Hepatocyte (in vitro differentiated cells): ENCODE measurements around the gene IL1RAPL2. TPM values are rescaled to one million over a fixed set of nuclear protein-coding genes. Genes with fewer than 3 reads are reported as not detected.

Experiments used
- DNase-seq: peaks from one replicate; pipeline ENCODE4 v3.0.0-alpha.2; 2016; ENCODE audit warnings: low spot score
- H2AFZ ChIP-seq: fragments of 200-600 bp; sonication (generic); 2 replicates; pipeline ENCODE4 v1.6.0; 2016; ENCODE audit warnings: antibody characterized with exemption, mild to moderate bottlenecking
- H3K27ac ChIP-seq: fragments of 200-600 bp; sonication (generic); 2 replicates; pipeline ENCODE4 v1.5.1; 2016; ENCODE audit warnings: mild to moderate bottlenecking
- H3K27me3 ChIP-seq: fragments of 200-600 bp; sonication (generic); 2 replicates; pipeline ENCODE4 v1.6.1; 2016
- H3K36me3 ChIP-seq: fragments of 200-600 bp; sonication (generic); replicated peaks from 2 replicates; pipeline ENCODE4 v1.5.1; 2016; ENCODE audit warnings: low read depth; ENCODE audit not compliant: insufficient read depth
- H3K4me1 ChIP-seq: fragments of 200-600 bp; sonication (generic); 2 replicates; pipeline ENCODE4 v1.5.1; 2016; ENCODE audit warnings: mild to moderate bottlenecking, moderate library complexity; ENCODE audit not compliant: insufficient read depth
- H3K4me2 ChIP-seq: fragments of 200-600 bp; sonication (generic); 2 replicates; pipeline ENCODE4 v1.6.0; 2016
- H3K4me3 ChIP-seq: fragments of 200-600 bp; sonication (generic); 2 replicates; pipeline ENCODE4 v1.5.1; 2016; ENCODE audit warnings: mild to moderate bottlenecking
- H3K79me2 ChIP-seq: fragments of 200-600 bp; sonication (generic); 2 replicates; pipeline ENCODE4 v1.6.0; 2017; ENCODE audit warnings: mild to moderate bottlenecking
- H3K9me2 ChIP-seq: fragments of 200-600 bp; sonication (generic); replicated peaks from 2 replicates; pipeline ENCODE4 v1.6.0; 2017; ENCODE audit warnings: mild to moderate bottlenecking; ENCODE audit not compliant: insufficient read depth
- H3K9me3 ChIP-seq: fragments of 200-600 bp; sonication (generic); 2 replicates; pipeline ENCODE4 v1.5.1; 2016; ENCODE audit warnings: low read depth, mild to moderate bottlenecking
- H4K20me1 ChIP-seq: fragments of 200-600 bp; sonication (generic); 2 replicates; pipeline ENCODE4 v1.6.0; 2016; ENCODE audit warnings: mild to moderate bottlenecking; ENCODE audit not compliant: insufficient read depth, poor library complexity, severe bottlenecking
- EZH2 ChIP-seq: fragments of 200-600 bp; sonication (generic); IDR thresholded peaks from 2 replicates; pipeline ENCODE4 v1.6.1; 2016; ENCODE audit warnings: antibody characterized with exemption, mild to moderate bottlenecking, borderline replicate concordance
- EZH2phosphoT487 ChIP-seq: fragments of 200-600 bp; sonication (generic); IDR thresholded peaks from one replicate; pipeline ENCODE4 v1.6.1; 2018; ENCODE audit warnings: antibody characterized with exemption, mild to moderate bottlenecking, low read depth, moderate library complexity; ENCODE audit not compliant: unreplicated experiment, severe bottlenecking
- WGBS: methylation state at CpG from one replicate; pipeline ENCODE4 v1.1.6; 2016; ENCODE audit warnings: low lambda C conversion rate; ENCODE audit errors: missing lambda C conversion rate; 5-methylcytosine and 5-hydroxymethylcytosine counted together
- polyA plus RNA-seq: library from polyadenylated mRNA; unstranded; fragments of >200 nt; fragmentation: Nextera tagmentation; extraction: Ambion mirVana; gene quantifications from 2 replicates; pipeline ENCODE4 v1.2.1, GENCODE V29; 2016
- total RNA-seq: library from RNA; depleted of rRNA; stranded (reverse); fragments of >200 nt; gene quantifications from 2 replicates; pipeline ENCODE4 v1.2.3, GENCODE V29; 2014
- TF ChIP-seq, protein P1 (sequence below): fragments of 200-600 bp; sonication (generic); IDR thresholded peaks from 2 replicates; pipeline ENCODE4 v1.5.1; 2016; ENCODE audit warnings: antibody characterized with exemption, mild to moderate bottlenecking; ENCODE audit not compliant: poor library complexity

Gene IL1RAPL2
- total and polyA plus RNA-seq, 2 experiments from 2014 or later = 0.40 TPM; not detected in 1

DNA sequence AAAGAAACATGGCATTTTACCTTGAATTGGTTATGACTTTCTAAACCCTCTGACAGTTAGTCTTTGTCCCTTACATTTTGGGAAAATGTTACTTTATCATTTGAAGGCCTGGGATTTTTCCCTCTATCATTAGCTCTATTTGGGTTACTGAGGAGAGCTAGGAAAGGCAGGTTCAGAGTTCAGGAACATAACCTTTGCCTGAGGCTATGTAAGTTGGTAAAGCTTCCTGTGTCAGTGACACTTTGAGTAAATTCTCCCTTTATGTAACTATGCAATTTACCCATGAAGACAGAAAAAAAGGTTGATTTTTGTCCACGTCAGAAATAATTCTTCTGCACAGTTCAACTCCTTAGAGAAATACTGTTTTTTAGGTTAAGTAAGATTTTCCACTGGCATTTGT lies 1084.6 kb downstream of the IL1RAPL2 start:
- Histone ChIP-seq H2AFZ (no peak overlapping the region), H3K4me1 (no peaks in the 10 kb centered on the region), H3K36me3 (no peaks in the 10 kb centered on the region), H3K4me2 (no peak overlapping the region), H3K27ac (no peak overlapping the region), H3K27me3 (no peaks in the 10 kb centered on the region), H3K4me3 (no peak overlapping the region), H3K9me3 (no peaks in the 10 kb centered on the region), H3K9me2 (no peaks in the 10 kb centered on the region), H4K20me1 (no peaks in the 10 kb centered on the region), H3K79me2 (no peaks in the 10 kb centered on the region)
- no peak for DNase-seq
- TF ChIP-seq, protein P1, sequence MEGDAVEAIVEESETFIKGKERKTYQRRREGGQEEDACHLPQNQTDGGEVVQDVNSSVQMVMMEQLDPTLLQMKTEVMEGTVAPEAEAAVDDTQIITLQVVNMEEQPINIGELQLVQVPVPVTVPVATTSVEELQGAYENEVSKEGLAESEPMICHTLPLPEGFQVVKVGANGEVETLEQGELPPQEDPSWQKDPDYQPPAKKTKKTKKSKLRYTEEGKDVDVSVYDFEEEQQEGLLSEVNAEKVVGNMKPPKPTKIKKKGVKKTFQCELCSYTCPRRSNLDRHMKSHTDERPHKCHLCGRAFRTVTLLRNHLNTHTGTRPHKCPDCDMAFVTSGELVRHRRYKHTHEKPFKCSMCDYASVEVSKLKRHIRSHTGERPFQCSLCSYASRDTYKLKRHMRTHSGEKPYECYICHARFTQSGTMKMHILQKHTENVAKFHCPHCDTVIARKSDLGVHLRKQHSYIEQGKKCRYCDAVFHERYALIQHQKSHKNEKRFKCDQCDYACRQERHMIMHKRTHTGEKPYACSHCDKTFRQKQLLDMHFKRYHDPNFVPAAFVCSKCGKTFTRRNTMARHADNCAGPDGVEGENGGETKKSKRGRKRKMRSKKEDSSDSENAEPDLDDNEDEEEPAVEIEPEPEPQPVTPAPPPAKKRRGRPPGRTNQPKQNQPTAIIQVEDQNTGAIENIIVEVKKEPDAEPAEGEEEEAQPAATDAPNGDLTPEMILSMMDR = no peak
- TF ChIP-seq EZH2 (no peak), EZH2phosphoT487 (no peak)
- WGBS = 36% methylated on average over 1 of the region's 1 CpG

DNA sequence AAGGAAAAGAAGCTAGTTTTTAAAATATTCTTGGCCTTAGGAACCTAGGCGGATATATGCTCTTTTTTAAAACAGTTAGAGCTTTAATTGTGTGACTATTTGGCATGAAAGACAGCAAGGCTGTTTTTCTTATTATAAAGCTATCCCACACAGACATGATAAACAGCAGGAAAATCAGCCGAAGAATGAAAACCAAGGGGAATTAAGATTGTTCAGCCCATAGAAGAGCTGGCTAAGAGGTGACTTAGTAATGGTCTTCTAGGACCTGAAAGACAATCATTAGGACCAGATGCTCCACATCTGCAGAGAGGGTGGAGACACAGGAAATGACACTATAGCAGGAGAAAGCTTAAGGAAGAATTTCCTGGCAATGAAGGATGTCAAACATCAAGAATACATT lies 1085.0 kb downstream of the IL1RAPL2 start:
- no peak overlapping the region for H2AFZ ChIP-seq
- no peak for DNase-seq

DNA sequence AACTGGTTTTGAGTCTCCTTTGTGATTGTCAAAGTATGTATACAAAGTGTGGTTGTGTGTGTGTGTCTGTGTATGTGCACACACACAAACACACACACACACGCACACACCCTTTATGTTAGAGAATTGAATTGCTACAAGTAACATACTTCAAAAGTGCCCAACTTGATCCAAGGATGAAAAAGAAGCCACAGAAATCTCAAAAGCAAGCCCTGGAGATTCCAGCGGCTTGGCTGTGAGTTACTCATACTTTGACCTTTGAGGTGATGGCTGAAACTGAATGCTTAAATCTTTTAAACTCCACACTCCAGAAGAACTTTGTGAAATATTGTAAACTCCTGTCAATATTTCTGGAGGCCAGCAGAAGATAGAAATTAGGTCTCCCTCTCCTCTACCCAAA lies 1087.9 kb downstream of the IL1RAPL2 start:
- Histone ChIP-seq H3K4me3 (no peak overlapping the region), H3K36me3 (no peaks in the 10 kb centered on the region), H3K9me2 (no peaks in the 10 kb centered on the region), H3K27me3 (no peaks in the 10 kb centered on the region), H3K4me1 (no peaks in the 10 kb centered on the region), H4K20me1 (no peaks in the 10 kb centered on the region), H3K79me2 (no peaks in the 10 kb centered on the region), H3K27ac (no peak overlapping the region), H3K4me2 (no peak overlapping the region), H3K9me3 (no peaks in the 10 kb centered on the region), H2AFZ (no peak overlapping the region)
- TF ChIP-seq EZH2phosphoT487 = no peak
- TF ChIP-seq, protein P1 = no peak
- no peak for TF ChIP-seq EZH2
- no peak for DNase-seq
- 79% methylated on average over 2 of the region's 2 CpGs for WGBS

More for the DNA sequence above, 1085.0 kb downstream of the IL1RAPL2 start:
- 74% methylated on average over 2 of the region's 2 CpGs for WGBS
- Histone ChIP-seq H3K27me3 (no peaks in the 10 kb centered on the region), H3K9me2 (no peaks in the 10 kb centered on the region), H3K27ac (no peak overlapping the region), H3K9me3 (no peaks in the 10 kb centered on the region), H3K36me3 (no peaks in the 10 kb centered on the region), H3K4me2 (no peak overlapping the region), H3K79me2 (no peaks in the 10 kb centered on the region), H3K4me1 (no peaks in the 10 kb centered on the region), H3K4me3 (no peak overlapping the region), H4K20me1 (no peaks in the 10 kb centered on the region)
- TF ChIP-seq EZH2 (no peak), EZH2phosphoT487 (no peak)
- TF ChIP-seq, protein P1 = no peak

DNA sequence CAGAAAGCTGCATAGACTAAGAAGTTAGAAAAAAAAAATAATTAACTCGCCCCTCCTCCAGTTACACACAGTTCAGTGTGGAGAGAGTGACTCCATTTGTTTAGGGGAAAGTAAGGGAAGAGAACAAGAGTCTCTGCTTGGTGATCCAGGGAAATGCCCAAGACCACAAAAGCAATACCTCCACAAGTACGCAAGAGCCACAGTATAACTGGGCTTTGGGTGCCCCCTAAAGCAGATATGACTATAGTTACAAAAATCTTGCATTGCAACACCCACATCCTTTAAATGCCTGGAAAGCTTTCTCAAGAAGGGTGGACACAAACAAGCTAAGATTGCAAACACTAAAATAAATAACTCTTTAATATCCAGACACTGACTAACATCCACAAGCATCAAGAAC lies 1092.1 kb downstream of the IL1RAPL2 start:
- Histone ChIP-seq H3K4me2 (no peak overlapping the region), H3K36me3 (no peaks in the 10 kb centered on the region), H3K9me3 (no peaks in the 10 kb centered on the region), H4K20me1 (no peaks in the 10 kb centered on the region), H3K4me1 (no peaks in the 10 kb centered on the region), H3K4me3 (no peak overlapping the region), H2AFZ (no peak overlapping the region), H3K9me2 (no peaks in the 10 kb centered on the region), H3K27ac (no peak overlapping the region), H3K79me2 (no peaks in the 10 kb centered on the region), H3K27me3 (no peaks in the 10 kb centered on the region)
- WGBS = 72% methylated on average over 2 of the region's 2 CpGs
- TF ChIP-seq EZH2phosphoT487 = no peak
- TF ChIP-seq EZH2 = no peak
- TF ChIP-seq, protein P1 = no peak
- DNase-seq = no peak
